Measurements from ENCODE around the gene KCNQ1.

GRCh38 chr11:2431395-2431794 is 13.4 kb upstream of the KCNQ1 start:
- no peak for TF ChIP-seq CTCF (conservative IDR thresholded peaks at IDR 0.05)
- no peak for TF ChIP-seq EZH2 (IDR thresholded peaks at IDR 0.05; ENCODE audit: low read depth)
